HG02610 (cell line): ENCODE data around the gene CDAN1.
"Not testable (repeated sequence)": the region's sequence is repeated elsewhere in the genome, so short reads cannot be mapped to it uniquely, and the experiment has no call there.

Experiments
- ATAC-seq: cut with Tn5 transposase; IDR thresholded peaks from one replicate; pipeline ENCODE4 v1.9.1; 2021; ENCODE audit warnings: mild to moderate bottlenecking, moderate library complexity; ENCODE audit not compliant: unreplicated experiment

The CDAN1 gene, protein sequence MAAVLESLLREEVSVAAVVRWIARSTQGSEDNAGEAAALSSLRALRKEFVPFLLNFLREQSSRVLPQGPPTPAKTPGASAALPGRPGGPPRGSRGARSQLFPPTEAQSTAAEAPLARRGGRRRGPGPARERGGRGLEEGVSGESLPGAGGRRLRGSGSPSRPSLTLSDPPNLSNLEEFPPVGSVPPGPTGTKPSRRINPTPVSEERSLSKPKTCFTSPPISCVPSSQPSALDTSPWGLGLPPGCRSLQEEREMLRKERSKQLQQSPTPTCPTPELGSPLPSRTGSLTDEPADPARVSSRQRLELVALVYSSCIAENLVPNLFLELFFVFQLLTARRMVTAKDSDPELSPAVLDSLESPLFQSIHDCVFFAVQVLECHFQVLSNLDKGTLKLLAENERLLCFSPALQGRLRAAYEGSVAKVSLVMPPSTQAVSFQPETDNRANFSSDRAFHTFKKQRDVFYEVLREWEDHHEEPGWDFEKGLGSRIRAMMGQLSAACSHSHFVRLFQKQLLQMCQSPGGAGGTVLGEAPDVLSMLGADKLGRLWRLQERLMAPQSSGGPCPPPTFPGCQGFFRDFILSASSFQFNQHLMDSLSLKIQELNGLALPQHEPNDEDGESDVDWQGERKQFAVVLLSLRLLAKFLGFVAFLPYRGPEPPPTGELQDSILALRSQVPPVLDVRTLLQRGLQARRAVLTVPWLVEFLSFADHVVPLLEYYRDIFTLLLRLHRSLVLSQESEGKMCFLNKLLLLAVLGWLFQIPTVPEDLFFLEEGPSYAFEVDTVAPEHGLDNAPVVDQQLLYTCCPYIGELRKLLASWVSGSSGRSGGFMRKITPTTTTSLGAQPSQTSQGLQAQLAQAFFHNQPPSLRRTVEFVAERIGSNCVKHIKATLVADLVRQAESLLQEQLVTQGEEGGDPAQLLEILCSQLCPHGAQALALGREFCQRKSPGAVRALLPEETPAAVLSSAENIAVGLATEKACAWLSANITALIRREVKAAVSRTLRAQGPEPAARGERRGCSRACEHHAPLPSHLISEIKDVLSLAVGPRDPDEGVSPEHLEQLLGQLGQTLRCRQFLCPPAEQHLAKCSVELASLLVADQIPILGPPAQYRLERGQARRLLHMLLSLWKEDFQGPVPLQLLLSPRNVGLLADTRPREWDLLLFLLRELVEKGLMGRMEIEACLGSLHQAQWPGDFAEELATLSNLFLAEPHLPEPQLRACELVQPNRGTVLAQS

DNA sequence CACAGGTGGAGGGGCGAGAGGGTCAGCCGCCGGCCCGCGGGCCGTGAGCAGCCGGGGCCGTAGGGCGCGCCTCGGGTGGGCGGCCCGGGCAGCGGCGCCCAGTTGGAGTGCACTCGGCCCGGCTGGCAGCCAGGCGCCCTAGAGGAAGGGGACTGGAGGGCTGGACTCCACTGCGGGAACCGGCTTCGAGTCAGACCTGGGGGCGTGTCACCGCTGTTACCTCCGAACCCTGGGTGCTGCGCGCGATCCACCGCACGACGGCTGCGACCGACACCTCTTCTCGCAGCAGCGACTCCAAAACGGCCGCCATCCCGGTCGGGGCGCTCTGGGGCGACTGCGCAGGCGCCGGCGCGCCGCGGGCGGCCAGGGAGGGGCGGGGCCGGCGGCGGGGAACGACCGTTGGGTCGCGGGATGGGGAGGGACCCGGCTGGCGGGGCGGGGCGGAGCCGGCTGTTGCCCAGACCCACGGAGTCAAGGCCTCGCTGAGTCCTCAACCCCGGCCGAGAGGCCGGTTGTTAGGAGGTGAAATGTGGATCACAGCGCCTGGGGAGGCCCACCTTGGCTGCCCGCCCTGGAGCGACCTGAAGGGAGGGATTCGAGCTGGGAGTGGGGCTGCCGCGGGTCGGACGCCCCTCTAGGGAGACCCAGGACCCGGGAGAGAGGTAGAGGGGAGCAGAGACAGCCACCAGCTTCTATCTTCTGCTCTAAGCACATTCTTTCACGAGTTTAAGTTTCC is at the start of gene CDAN1:
CDAN1 (minus strand) TSS at position 336 of the 736 bp plus-strand sequence; CDS start at position 310, 26 bp downstream.
- ATAC-seq: peak; percentile 82

DNA sequence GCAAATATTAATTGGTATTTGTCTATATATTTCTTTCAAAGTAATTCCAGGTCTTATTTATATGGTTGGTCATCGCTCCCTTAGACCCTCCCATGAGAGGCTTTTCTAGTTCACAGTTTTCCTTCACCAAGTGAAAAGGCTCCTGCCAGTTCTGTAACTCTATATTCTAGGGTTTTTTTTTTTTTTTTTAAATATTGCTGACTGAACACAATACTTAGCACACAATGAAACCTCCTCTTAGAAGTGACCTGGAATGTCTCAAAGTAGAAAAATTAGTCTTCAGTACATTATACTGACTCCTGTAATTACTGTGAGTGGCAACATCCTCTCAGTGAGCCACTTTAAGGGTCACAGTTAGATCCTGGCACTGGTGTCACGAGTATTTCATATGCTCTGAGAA is 48.6 kb upstream of the CDAN1 start:
- no peak for ATAC-seq

DNA sequence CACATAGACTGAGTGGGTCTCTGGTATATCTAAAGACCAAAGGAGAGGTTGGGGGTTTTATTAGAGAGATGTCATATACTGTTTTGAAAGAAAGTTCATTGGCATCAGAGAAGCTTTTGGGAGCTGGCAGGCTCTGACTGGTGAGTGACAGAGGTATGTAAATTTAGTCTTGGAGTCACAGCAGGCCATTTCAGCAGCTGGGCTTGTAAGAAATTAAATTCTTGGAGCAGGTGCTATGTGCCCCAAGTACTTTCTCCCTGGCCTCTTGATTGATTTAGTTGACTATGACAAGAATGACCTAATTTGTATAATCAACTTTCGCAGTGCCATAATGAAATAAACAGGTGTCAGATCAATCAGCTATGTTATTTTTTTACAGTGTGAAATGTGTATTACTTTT is 47.8 kb upstream of the CDAN1 start:
- no peak for ATAC-seq

DNA sequence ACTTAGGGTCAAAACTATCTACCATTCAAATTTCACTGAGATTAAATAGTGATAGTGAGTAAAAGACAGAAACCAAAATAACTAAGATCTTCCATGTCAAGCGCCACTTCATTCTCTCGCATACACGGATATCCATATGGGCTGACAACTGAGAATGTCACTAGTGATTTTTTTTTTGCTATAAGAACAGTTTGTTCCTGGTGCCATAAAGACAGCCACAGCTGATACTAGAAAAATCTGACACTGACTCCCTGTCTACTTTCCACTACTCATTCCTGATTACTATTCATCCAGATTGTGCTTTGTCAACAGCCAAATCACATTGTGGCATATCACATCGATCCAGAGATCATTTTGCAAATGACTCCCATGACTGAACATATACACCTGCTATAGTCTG is 45.8 kb upstream of the CDAN1 start:
- no peak for ATAC-seq

DNA sequence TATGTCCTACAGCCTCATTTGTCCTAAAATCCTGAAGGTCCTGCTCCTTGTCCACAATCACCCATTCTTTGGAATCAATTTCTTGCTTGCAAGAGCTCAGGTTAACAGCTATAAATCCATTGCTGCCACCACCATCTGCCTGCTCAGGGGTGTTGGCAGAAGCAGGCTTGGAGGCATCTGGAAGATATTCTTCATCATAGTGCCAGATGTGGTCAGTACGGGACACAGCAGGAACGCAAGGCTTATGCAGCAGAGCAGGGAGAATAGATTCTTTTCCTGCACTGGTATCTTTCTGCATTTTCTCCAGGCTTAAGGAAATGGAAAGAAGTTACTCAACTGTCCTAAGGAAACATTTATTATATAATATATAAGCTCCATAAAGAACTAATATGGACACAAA is 38.5 kb upstream of the CDAN1 start:
- ATAC-seq: no peak

DNA sequence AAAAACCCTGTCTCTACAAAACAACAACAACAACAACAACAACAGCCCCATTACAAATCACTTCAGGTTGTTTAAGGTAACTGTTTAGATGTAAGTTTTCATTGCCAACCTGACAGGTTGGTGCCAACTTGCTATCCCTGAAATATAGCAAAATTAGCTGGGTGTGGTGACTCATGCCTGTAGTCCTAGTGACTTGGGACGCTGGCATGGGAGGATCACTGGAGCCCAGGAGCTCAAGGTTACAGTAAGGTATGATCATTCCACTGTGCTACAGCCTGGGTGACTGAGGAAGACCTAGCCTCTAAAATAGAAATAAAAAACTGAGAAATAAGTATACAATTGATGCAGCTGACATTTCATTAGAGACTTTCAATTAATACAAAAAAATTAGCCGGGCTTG is 36.0 kb upstream of the CDAN1 start:
- ATAC-seq: no peak

DNA sequence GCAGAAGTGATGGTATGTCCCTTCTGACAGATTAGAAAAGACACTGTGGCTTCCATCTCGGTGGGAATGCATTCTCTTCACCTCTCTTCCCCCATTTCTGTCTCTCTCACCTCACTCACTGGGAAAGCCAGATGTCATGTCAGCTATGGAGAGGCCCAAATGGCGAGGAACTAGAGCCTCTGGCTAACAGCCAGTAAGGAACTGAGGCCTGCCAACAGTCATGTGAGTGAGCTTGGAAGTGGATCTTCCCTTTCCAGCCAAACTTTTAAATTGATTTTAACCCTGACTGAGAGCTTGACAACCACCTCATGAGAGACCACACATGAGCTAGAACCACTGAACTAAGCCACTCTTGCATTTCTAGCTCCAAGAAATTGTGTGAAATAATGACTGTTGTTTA is 35.2 kb upstream of the CDAN1 start:
- ATAC-seq: no peak

DNA sequence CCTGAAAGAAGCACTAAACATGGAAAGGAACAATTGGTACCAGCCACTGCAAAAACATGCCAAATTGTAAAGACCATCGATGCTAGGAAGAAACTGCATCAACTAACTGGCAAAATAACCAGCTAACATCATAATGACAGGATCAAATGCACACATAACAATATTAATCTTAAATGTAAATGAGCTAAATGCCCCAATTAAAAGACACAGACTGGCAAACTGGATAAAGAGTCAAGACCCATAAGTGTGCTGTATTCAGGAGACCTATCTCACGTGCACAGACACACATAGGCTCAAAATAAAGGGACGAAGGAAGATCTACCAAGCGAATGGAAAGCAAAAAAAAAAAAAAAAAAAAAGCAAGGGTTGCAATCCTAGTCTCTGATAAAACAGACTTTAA is 29.2 kb upstream of the CDAN1 start:
- ATAC-seq: not testable (repeated sequence)

DNA sequence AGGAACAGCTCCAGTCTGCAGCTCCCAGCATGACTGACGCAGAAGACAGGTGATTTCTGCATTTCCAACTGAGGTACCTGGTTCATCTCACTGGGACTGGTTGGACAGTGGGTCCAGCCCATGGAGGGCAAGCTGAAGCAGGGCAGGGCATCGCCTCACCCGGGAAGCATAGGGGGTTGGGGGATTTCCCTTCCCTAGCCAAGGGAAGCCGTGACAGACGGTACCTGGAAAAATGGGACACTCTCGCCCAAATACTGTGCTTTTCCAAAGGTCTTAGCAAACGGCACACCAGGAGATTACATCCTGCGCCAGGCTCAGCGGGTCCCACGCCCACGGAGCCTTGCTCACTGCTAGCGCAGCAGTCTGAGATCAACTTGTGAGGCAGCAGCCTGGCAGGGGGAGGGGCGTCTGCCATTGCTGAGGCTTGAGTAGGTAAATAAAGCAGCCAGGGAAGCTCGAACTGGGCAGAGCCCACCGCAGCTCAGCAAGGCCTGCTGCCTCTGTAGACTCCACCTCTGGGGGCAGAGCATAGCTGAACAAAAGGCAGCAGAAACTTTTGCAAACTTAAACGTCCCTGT is 27.3 kb upstream of the CDAN1 start:
- ATAC-seq: not testable (repeated sequence)

DNA sequence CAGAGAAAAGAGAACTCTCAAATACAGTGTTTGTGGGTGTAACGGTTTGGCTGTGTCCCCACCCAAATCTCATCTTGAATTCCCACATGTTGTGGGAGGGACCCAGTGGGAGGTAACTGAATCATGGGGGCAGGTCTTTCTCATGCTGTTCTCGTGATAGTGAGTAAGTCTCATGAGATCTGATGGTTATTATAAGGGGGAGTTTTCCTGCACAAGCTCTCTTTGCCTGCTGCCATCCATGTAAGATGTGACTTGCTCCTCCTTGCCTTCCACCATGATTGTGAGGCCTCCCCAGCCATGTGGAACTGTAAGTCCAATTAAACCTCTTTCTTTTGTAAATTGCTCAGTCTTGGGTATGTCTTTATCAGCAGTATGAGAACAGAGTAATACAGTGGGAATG is 24.9 kb upstream of the CDAN1 start:
- ATAC-seq: not testable (repeated sequence)

DNA sequence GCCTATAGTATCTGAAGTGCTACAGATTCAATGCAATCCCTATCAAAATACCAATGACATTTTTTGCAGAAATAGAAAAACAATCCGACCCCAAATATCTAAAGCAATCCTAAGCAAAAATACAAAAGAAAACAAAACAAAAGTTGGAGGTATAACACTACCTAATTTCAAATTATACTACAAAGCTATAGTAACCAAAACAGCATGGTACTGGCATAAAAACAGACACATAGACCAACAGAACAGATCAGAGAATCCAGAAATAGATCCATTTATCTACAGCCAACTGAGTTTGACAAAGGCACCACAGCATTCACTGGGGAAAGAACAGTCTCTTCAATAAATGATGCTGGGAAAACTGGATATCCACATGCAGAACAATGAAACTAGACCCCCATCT is 23.8 kb upstream of the CDAN1 start:
- no peak for ATAC-seq

DNA sequence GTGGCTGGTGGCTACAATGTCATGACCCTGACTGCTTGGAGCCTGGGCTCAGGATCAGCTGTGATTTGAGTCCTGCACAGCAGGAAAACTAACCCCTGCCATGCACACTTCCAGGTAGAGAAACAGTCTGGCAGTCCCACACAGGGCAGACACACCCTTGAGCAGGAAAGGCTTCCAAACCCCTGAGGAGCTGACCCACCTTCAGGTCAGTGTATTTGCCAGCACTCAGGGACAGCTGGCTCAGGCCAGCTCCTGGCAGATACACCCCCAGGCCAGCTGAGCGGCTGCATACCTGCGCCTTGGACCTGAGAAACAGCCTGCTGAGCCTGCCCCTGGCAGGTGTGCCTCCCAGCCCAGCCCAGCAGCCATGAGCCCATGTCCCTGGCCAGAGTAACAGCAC is 22.2 kb upstream of the CDAN1 start:
- ATAC-seq: no peak

DNA sequence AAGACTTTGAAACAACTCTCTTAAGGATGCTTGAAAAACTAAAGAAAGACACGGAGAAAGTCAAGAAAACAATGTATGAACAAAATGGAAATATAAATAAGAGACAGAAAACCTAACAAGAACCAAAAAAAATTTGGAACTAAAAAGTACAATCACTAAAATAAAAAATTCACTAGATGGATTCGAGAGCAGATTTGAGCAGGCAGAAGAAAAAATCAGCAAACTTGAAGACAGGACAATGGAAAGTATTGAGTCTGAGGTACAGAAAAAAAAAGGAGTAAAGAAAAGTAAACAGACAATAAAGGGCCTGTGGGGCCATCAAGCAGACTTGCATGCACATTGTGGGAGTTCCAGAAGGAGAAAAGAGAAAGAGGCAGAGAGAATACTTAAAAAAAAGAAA is 13.4 kb upstream of the CDAN1 start:
- no peak for ATAC-seq

DNA sequence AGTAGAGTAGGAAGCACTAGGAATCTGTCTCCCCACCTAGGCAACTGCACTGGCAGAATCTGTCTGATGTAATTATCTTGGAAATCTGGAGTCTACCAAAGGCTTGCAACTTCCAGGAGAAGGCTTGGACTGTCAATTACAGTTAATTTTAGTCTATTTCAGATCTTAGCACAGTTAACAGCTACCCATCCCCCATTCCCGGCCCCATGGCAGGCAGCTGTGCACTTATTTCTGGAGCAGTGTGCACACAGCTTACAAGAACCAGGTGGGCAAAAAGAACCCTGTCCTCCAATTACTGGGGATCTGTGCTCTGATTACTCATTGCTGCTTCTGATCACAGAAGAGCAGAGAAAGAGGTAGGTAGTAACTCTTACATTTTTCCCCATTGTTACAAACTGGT is 12.3 kb upstream of the CDAN1 start:
- no peak for ATAC-seq

DNA sequence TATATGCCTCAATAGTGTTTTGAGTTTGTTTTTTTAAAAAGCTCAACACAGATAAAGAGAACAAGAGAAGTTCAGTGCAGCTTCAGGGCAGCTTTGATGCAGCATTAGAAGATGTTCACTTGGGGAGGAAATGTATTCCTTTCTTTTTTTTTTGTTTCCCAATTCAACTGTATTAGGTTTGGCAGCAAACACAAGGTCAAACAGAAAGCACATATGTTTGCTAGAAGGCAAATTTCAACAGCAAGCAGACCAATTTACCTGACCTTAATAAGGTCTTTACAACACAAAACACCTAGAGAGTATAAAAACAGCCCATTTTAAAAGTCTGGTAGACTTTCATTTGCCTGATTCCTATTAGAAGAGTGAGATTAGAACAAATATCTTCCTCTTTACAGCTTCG is 7.3 kb upstream of the CDAN1 start:
- no peak for ATAC-seq

DNA sequence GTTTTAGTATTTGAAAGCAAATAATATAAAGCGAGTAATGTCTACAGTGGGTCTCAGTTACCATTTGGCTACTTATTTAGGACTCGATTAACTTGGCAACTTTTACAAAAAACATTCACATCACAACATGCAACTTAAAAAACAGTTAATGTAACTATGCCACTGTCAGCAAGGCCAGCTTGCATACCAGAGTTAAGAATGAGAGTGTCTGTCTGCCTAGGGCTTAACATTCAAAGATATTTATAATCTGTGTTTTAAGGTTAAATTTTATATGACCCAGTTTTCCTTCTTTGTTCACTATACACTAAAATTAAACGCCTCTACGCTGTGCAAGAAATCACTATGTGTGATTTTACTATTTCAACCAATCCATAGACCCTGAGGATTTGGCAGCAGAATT is 5.2 kb upstream of the CDAN1 start:
- ATAC-seq: no peak

DNA sequence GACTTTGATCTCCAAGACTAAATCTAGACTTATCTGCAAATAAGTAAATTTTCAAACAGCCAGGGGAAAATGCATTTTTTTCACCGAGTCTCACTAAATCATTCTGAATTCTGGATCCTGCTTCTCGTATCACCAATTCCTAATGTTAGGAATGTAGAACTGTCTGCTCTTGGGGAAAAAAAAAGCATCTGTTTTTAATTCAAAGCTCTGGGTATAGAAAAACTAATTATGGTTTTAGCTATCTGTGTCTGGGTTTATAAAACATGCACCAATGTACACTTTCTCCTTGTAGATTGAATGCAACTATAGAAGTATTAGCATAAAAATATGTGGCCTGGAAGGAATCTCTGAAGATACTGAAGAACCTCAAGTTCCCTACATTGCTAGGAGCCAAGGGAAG is 4.8 kb upstream of the CDAN1 start:
- ATAC-seq: no peak

DNA sequence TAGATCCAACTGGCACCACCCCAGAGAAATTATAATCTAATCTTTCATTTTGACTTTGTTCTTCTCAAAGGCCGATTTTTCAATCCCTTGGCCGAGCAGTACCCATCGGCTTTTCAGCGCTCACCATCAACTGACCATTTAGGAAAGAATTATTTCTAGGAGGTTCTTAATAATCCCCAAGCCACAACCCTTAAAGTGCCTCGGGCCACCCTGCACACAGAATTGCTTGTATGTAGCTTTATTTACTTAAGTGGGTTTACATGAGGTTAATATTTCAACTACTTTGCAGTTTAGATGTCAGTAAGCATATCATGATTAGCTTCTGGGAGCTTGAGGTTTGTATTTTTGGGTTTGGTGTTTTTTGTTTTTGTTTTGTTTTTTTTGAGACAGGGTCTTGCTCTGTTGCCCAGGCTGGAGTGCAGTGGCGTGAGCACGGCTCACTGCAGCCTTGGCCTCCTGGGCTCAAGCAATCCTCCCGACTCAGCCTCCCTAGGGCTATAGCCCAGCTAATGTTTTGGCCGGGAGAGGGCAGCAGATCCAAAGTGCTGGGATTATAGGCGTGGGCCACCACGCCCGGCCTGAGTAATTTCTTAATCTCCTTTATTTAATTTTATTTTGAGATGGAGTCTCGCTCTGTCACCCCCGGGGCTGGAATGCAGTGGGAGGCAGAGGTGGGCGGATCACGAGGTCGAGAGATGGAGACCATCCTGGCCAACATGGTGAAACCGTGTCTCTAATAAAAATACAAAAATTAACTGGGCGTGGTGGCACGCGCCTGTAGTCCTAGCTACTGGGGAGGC is 801 bp upstream of the CDAN1 start:
- no peak for ATAC-seq

DNA sequence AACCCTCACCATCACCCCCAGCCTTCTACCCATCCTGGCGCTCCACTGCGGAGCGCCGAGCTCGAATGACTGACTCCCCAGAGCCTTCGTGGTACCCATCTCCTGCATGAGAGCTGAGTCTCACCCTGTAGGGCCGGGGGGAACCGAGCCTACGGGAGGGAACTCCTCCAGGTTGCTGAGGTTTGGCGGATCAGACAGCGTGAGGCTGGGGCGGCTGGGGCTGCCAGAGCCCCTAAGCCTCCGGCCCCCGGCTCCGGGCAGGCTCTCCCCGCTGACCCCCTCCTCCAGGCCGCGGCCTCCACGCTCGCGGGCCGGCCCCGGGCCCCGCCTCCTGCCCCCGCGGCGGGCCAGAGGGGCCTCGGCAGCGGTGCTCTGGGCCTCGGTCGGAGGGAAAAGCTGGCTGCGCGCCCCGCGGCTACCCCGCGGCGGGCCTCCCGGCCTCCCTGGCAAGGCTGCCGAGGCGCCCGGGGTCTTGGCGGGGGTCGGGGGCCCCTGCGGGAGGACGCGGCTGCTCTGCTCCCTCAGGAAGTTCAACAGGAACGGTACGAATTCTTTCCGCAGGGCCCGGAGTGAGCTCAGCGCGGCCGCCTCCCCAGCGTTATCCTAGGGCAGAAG is 643 bp downstream of the CDAN1 start:
- ATAC-seq: peak; percentile 25
